SH-SY5Y (cell line): ENCODE data around the gene COX7A2L.

Experiments
- GATA2 ChIP-seq: IDR thresholded peaks from 2 replicates; pipeline ENCODE4 v1.6.1; 2011; ENCODE audit warnings: mild to moderate bottlenecking, low read depth, low read length
- GATA3 ChIP-seq: IDR thresholded peaks from 2 replicates; pipeline ENCODE4 v1.6.1; 2011; ENCODE audit warnings: low read depth, mild to moderate bottlenecking, low read length, moderate library complexity

- no peak for TF ChIP-seq GATA2
- TF ChIP-seq GATA3: no peak
These were observed 2.4 kb upstream of the COX7A2L start for GRCh38 chr2:42363413-42363812.
